Ascending aorta (tissue), 2 donors: ENCODE measurements around the gene RFX7. TPM values are rescaled to one million over a fixed set of nuclear protein-coding genes. Genes with fewer than 3 reads are reported as not detected.

Experiments
- DNase-seq, 2 donors: peaks; one replicate each; pipeline ENCODE4 v3.0.0-alpha.2; 2019; ENCODE audit warnings: low spot score in 2 of 2
- H3K27ac ChIP-seq, 2 donors: fragments of 200-600 bp; sonication (generic); one replicate each; pipeline ENCODE4 v1.5.1; 2016 to 2017; ENCODE audit warnings: mild to moderate bottlenecking in 1 of 2
- H3K27me3 ChIP-seq: fragments of 200-600 bp; sonication (generic); one replicate; pipeline ENCODE4 v1.5.1; 2017
- H3K36me3 ChIP-seq, 2 donors: fragments of 200-600 bp; sonication (generic); one replicate each; pipeline ENCODE4 v1.5.1; 2016
- H3K4me1 ChIP-seq, 2 donors: fragments of 200-600 bp; sonication (generic); one replicate each; pipeline ENCODE4 v1.5.1; 2016 to 2017; ENCODE audit warnings: mild to moderate bottlenecking in 1 of 2
- H3K4me3 ChIP-seq, 2 donors: fragments of 200-600 bp; sonication (generic); one replicate each; pipeline ENCODE4 v1.5.1; 2016 to 2017; ENCODE audit warnings: mild to moderate bottlenecking in 1 of 2
- H3K9me3 ChIP-seq, 2 donors: fragments of 200-600 bp; sonication (generic); one replicate each; pipeline ENCODE4 v1.5.1; 2016
- intact Hi-C: fragments of 100-400 bp; cut with DNase I; formaldehyde crosslinking; loops from one replicate; pipeline ENCODE4 v1.15.1; 2023
- total RNA-seq: library from RNA; depleted of rRNA; stranded (reverse); fragments of >200 nt; gene quantifications from one replicate; pipeline ENCODE4 v1.1.0, GENCODE V29; 2016
- TF ChIP-seq, protein P1 (sequence below), 3 experiments: fragments of 200-600 bp in 2 of 3; fragments of 450-650 bp in 1 of 3; sonication (generic) in 2 of 3; IDR thresholded peaks; one replicate each; pipeline ENCODE4 v1.5.1; 2016 to 2019; ENCODE audit warnings: antibody characterized with exemption in 3 of 3, mild to moderate bottlenecking in 1 of 3, moderate library complexity in 1 of 3

RFX7 gene
- total RNA-seq, 1 donor from 2014 or later = 14.2 TPM

DNA sequence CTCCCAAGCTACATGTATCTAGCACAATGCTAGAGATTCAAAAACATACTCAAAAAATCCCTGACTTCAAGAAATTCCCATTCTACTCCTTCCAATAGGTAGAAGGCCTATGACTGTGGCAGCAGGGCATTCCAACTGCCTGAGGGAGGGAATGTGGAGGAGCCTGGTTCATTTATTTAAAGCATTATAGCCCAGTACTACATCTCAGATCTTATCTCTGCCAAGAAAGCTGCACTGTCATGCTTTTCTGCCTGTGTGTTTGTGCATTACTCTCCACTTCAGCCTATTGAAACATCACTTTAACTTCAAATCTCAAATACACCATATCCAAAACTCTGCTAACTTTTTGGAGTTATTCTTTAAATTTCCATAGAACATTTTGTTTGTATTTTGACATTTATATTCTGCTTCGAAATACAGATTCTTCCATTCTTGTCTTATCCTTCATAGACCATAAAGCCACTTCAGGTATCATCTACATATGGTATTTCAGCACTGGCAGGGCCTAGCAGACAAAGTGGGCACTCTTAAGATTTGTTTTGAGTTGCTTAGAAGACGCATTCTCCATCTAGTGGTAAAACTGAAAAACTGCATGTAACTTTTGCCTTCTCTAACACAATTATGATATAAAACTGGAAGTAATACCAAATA is 191.2 kb downstream of the RFX7 start:
- no peaks in the 10 kb centered on the region for H3K27me3 ChIP-seq
- H3K9me3 ChIP-seq = no peaks in the 10 kb centered on the region
- no peaks in the 10 kb centered on the region for H3K4me1 ChIP-seq
- no peaks in the 10 kb centered on the region for H3K36me3 ChIP-seq
- H3K27ac ChIP-seq = no peak overlapping the region
- TF ChIP-seq, protein P1, sequence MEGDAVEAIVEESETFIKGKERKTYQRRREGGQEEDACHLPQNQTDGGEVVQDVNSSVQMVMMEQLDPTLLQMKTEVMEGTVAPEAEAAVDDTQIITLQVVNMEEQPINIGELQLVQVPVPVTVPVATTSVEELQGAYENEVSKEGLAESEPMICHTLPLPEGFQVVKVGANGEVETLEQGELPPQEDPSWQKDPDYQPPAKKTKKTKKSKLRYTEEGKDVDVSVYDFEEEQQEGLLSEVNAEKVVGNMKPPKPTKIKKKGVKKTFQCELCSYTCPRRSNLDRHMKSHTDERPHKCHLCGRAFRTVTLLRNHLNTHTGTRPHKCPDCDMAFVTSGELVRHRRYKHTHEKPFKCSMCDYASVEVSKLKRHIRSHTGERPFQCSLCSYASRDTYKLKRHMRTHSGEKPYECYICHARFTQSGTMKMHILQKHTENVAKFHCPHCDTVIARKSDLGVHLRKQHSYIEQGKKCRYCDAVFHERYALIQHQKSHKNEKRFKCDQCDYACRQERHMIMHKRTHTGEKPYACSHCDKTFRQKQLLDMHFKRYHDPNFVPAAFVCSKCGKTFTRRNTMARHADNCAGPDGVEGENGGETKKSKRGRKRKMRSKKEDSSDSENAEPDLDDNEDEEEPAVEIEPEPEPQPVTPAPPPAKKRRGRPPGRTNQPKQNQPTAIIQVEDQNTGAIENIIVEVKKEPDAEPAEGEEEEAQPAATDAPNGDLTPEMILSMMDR (IDR thresholded peaks at IDR 0.05) = peak; percentile 59 to 78 (median 78)
- H3K4me3 ChIP-seq = no peak overlapping the region
- intact Hi-C loops = loop anchor here (1.0 kb wide), 1 partner anchor 12 kb away; no protein-coding TSS in a partner anchor
- no peak for DNase-seq

DNA sequence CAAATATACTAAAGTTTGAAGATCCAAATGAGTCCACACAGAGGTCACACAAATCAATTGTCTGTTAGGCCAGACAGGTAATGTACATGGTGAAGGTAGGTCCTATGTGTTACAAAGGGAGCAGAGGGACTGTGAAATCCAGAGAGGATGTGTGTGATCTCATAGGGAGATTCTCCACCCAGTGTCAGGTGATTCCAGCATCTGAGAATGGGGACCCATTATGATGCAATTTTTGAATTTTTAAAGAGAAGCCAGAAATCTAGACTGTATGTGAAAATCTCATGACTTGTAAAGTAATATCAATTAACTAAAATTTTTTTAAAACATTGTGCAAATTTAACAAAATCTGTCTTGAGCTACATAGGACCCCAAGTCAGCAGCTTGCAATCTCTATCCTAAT is 192.0 kb downstream of the RFX7 start:
- Histone ChIP-seq H3K27me3 (no peaks in the 10 kb centered on the region), H3K4me3 (no peak overlapping the region), H3K36me3 (no peaks in the 10 kb centered on the region), H3K4me1 (no peaks in the 10 kb centered on the region), H3K27ac (no peak overlapping the region), H3K9me3 (no peaks in the 10 kb centered on the region)
- no peak for DNase-seq
- TF ChIP-seq, protein P1 (IDR thresholded peaks at IDR 0.05) = no peak
- intact Hi-C loops = loop anchor here (1.0 to 2.0 kb wide), 2 partner anchors 11 to 59 kb away; partner anchors contain the start of gene NEDD4

DNA sequence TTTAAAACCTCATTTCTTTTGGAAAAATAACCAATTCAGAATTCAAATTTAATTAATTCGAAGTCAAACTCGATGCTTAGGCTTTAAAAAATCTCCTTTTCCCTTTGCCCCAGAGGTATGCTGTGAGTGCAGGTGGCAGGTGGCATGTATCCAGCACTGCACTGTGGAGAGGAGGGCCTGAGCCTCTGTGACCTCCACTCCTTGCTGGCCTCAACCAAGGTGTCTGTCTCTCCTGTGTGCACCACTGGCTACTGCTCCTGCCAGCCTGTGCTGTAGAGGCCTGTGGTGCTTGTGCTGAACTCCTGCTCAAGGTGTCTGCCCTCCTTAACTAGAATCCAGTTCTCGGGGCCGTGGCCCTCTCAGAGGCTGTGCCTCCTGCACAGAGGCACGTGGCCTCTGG is 194.1 kb downstream of the RFX7 start:
- Histone ChIP-seq H3K36me3 (no peaks in the 10 kb centered on the region), H3K27me3 (no peaks in the 10 kb centered on the region), H3K9me3 (no peaks in the 10 kb centered on the region), H3K27ac (no peak overlapping the region), H3K4me3 (no peak overlapping the region), H3K4me1 (no peaks in the 10 kb centered on the region)
- intact Hi-C loops = no loop called here
- DNase-seq = no peak
- TF ChIP-seq, protein P1 (IDR thresholded peaks at IDR 0.05) = no peak

DNA sequence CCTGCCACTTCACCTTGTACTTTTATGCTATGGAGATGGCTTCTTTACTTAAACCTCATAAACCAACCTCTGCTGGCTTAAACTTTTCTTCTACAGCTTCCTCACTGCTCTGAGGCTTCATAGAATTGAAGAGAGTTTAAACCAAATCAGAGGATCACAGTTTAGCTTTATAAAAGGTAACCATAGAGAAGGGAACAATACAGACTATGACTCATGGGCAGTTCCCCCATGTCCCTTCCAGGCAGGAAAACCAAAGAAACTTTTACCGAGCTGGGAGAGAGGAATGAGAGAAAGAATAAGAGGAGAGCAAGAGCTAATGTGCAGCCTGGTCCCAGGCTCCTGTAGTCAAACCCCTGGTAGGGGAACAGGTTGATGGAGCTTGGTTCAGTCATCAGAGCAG is 196.3 kb downstream of the RFX7 start:
- no peak overlapping the region for H3K4me3 ChIP-seq
- DNase-seq = no peak
- intact Hi-C loops = no loop called here
- no peaks in the 10 kb centered on the region for H3K27me3 ChIP-seq
- no peak overlapping the region for H3K27ac ChIP-seq
- no peaks in the 10 kb centered on the region for H3K4me1 ChIP-seq
- no peaks in the 10 kb centered on the region for H3K36me3 ChIP-seq
- no peaks in the 10 kb centered on the region for H3K9me3 ChIP-seq
- TF ChIP-seq, protein P1 (IDR thresholded peaks at IDR 0.05) = no peak

DNA sequence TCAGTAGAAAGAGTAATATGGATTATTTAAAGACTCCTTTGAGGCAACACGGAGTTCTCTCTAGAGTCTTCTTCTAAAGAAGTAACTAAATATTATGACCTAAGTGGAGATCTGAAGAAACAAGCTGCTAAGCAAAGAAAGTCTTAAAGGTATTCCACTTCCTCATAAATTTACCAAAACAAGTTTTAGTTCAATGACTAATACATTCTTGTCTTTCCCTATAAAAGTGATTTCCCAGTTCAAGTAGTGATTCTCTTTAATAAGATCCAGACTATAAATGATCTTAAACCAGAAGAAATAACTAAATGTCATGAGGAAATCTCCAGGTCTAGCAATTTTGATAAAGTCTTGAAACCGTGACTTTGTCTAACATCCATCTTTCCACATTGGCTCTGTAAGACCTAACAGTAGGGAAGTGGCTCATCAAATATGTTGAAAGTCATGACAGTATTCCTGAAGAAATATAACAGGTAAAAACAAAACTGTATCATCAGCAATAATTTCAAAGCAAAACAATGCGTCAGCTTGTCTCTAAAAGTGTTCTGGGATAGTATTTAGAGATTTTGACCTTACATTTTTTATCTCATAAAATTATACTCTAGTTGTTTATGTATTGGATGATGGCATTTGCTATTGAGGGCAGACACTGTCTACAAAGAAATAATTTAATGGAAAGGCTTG is 198.5 kb downstream of the RFX7 start:
- H3K4me1 ChIP-seq = peaks cover under 1 to 1% of the 10 kb centered on the region in 2 donors
- TF ChIP-seq, protein P1 (IDR thresholded peaks at IDR 0.05) = no peak
- H3K36me3 ChIP-seq = no peaks in the 10 kb centered on the region
- H3K27ac ChIP-seq = no peak overlapping the region
- H3K9me3 ChIP-seq = no peaks in the 10 kb centered on the region
- DNase-seq = no peak
- no peaks in the 10 kb centered on the region for H3K27me3 ChIP-seq
- intact Hi-C loops = no loop called here
- no peak overlapping the region for H3K4me3 ChIP-seq
